ENCODE data around the gene CDH23.
A peak's percentile ranks its signal among the peaks of the same experiment; 100 is the strongest.
"Not testable (repeated sequence)": the region's sequence is repeated elsewhere in the genome, so short reads cannot be mapped to it uniquely, and the experiment has no call there.

The CDH23 gene

GRCh38 chr10:71848325-71849275, 451.9 kb downstream of the CDH23 start:
- no peak for DNase-seq

GRCh38 chr10:71849461-71849908, 452.8 kb downstream of the CDH23 start:
- DNase-seq = no peak

GRCh38 chr10:71850021-71850742, 453.5 kb downstream of the CDH23 start:
- no peak for DNase-seq

- DNase-seq = peak; percentile 89
Observed at GRCh38 chr10:71850743-71851464, 454.2 kb downstream of the CDH23 start, which contains the start of gene PSAP. PSAP (minus strand) TSS chr10:71851251; CDS start chr10:71851221, 30 bp downstream.

GRCh38 chr10:71851465-71852095, 454.9 kb downstream of the CDH23 start:
- not testable (repeated sequence) for DNase-seq

GRCh38 chr10:71852355-71852937, 455.7 kb downstream of the CDH23 start:
- DNase-seq = no peak

GRCh38 chr10:71854031-71854430, 457.3 kb downstream of the CDH23 start:
- no peak for DNase-seq

GRCh38 chr10:71856619-71857018, 459.9 kb downstream of the CDH23 start:
- no peak for DNase-seq

- no peak for DNase-seq
Observed at GRCh38 chr10:71857934-71858890, 461.5 kb downstream of the CDH23 start.

- peak; percentile 13 for DNase-seq
Observed at GRCh38 chr10:71860243-71861029, 463.7 kb downstream of the CDH23 start.

GRCh38 chr10:71863203-71863602, 466.5 kb downstream of the CDH23 start:
- DNase-seq = no peak

GRCh38 chr10:71864911-71865361, 468.2 kb downstream of the CDH23 start:
- no peak for DNase-seq

Measured in NCI-H2227 treated with DMSO at 0.1 percent for 48 hours (cell line).